Activated CD8-positive, alpha-beta T cell treated with anti-CD3 and anti-CD28 coated beads, Interleukin-2, amount 10 ng/mL, durations not matched to agents 7 days and 5 days (primary cell): Measurements from ENCODE around the gene LYZL6. TPM values are rescaled to one million over a fixed set of nuclear protein-coding genes. Genes with fewer than 3 reads are reported as not detected.

ENCODE experiments used
- ATAC-seq: fragments of 150-1000 bp; cut with Tn5 transposase; one replicate; pipeline ENCODE4 v1.10.0; 2021; ENCODE audit warnings: moderate library complexity
- CTCF ChIA-PET: fragments of 350-600 bp; sonication (Branson Sonifier 250); formaldehyde crosslinking; loops from one replicate; lab custom pipeline; 2021; ENCODE audit warnings: antibody characterized with exemption; lab: Charles Lee
- POLR2A ChIA-PET: fragments of 350-600 bp; sonication (Branson Sonifier 250); formaldehyde crosslinking; loops from one replicate; lab custom pipeline; 2021; ENCODE audit warnings: antibody characterized with exemption; lab: Charles Lee
- DNase-seq: peaks from one replicate; pipeline ENCODE4 v3.0.0-alpha.2; 2020
- H3K27ac Mint-ChIP-seq: one replicate; pipeline ENCODE4 v1.8.0; 2021; ENCODE audit warnings: mild to moderate bottlenecking, mixed read lengths
- H3K27me3 Mint-ChIP-seq: one replicate; pipeline ENCODE4 v1.8.0; 2021; ENCODE audit warnings: low read depth, mixed read lengths
- H3K36me3 Mint-ChIP-seq: one replicate; pipeline ENCODE4 v1.8.0; 2021; ENCODE audit warnings: low read depth, mixed read lengths
- H3K4me1 Mint-ChIP-seq: one replicate; pipeline ENCODE4 v1.8.0; 2021; ENCODE audit warnings: low read depth, mixed read lengths
- H3K4me3 Mint-ChIP-seq: one replicate; pipeline ENCODE4 v1.8.0; 2021; ENCODE audit warnings: mild to moderate bottlenecking, mixed read lengths
- H3K9me3 Mint-ChIP-seq: one replicate; pipeline ENCODE4 v1.8.0; 2022; ENCODE audit warnings: mixed read lengths; ENCODE audit not compliant: insufficient read depth
- total RNA-seq, 2 experiments: library from RNA; stranded (reverse); gene quantifications; one replicate each; pipeline ENCODE4 v1.2.3, GENCODE V29; 2021

The LYZL6 gene
- total RNA-seq, 2 experiments from 2014 or later = not detected

GRCh38 chr17:35973333-35974260 is 30.1 kb upstream of the LYZL6 start:
- ATAC-seq (no peak), DNase-seq (no peak)
- Mint-ChIP-seq H3K9me3 (no peaks in the 10 kb centered on the region), H3K27me3 (peaks cover 6% of the 10 kb centered on the region), H3K36me3 (no peaks in the 10 kb centered on the region), H3K4me3 (no peak overlapping the region), H3K4me1 (peaks cover 7% of the 10 kb centered on the region), H3K27ac (no peak overlapping the region)
- ChIA-PET POLR2A (no interaction called here), CTCF (interaction anchor here (1.2 to 11.9 kb wide), 2 partner anchors 22 to 174 kb away, joined by 3 to 174 read pairs; no protein-coding TSS in a partner anchor)

- H3K27me3 Mint-ChIP-seq = peaks cover 7% of the 10 kb centered on the region
- H3K4me3 Mint-ChIP-seq = no peak overlapping the region
- no peak overlapping the region for H3K27ac Mint-ChIP-seq
- no peak for DNase-seq
- peaks cover 7% of the 10 kb centered on the region for H3K4me1 Mint-ChIP-seq
- ATAC-seq = no peak
- CTCF ChIA-PET = interaction anchor here (1.2 to 11.9 kb wide), 2 partner anchors 23 to 175 kb away, joined by 3 to 174 read pairs; no protein-coding TSS in a partner anchor
- POLR2A ChIA-PET = no interaction called here
- H3K9me3 Mint-ChIP-seq = no peaks in the 10 kb centered on the region
- H3K36me3 Mint-ChIP-seq = no peaks in the 10 kb centered on the region
Observed at GRCh38 chr17:35972945-35973332, 29.4 kb upstream of the LYZL6 start.

- ATAC-seq (no peak), DNase-seq (no peak)
- peaks cover 7% of the 10 kb centered on the region for H3K4me1 Mint-ChIP-seq
- peaks cover 7% of the 10 kb centered on the region for H3K27me3 Mint-ChIP-seq
- no peaks in the 10 kb centered on the region for H3K36me3 Mint-ChIP-seq
- CTCF ChIA-PET = interaction anchor here (5.2 to 11.9 kb wide), 2 partner anchors 175 kb away, joined by 119 to 174 read pairs; no protein-coding TSS in a partner anchor
- H3K27ac Mint-ChIP-seq = no peak overlapping the region
- H3K9me3 Mint-ChIP-seq = no peaks in the 10 kb centered on the region
- no peak overlapping the region for H3K4me3 Mint-ChIP-seq
- POLR2A ChIA-PET = no interaction called here
Observed at GRCh38 chr17:35972535-35972934, 29.0 kb upstream of the LYZL6 start.

- no peak for DNase-seq
- CTCF ChIA-PET = interaction anchor here (1.0 to 5.2 kb wide), 3 partner anchors 33 to 176 kb away, joined by 3 to 119 read pairs (median 45); no protein-coding TSS in a partner anchor
- H3K9me3 Mint-ChIP-seq = no peaks in the 10 kb centered on the region
- H3K27me3 Mint-ChIP-seq = peaks cover 7% of the 10 kb centered on the region
- H3K27ac Mint-ChIP-seq = no peak overlapping the region
- H3K36me3 Mint-ChIP-seq = no peaks in the 10 kb centered on the region
- H3K4me3 Mint-ChIP-seq = no peak overlapping the region
- POLR2A ChIA-PET = no interaction called here
- no peak for ATAC-seq
- peaks cover 7% of the 10 kb centered on the region for H3K4me1 Mint-ChIP-seq
Observed at GRCh38 chr17:35972066-35972465, 28.6 kb upstream of the LYZL6 start.

- ChIA-PET CTCF (interaction anchor here (0.5 to 5.2 kb wide), 45 partner anchors 8 to 260 kb away, joined by 3 to 119 read pairs (median 4); partner anchors contain the start of genes CCL16, HEATR9, LYZL6 and RDM1), POLR2A (interaction anchor here (0.6 to 1.0 kb wide), 4 partner anchors 11 to 197 kb away, joined by 3 to 5 read pairs (median 3); no protein-coding TSS in a partner anchor)
- Mint-ChIP-seq H3K9me3 (no peaks in the 10 kb centered on the region), H3K27ac (no peak overlapping the region), H3K4me1 (peaks cover 7% of the 10 kb centered on the region), H3K36me3 (no peaks in the 10 kb centered on the region), H3K4me3 (no peak overlapping the region), H3K27me3 (peaks cover 6% of the 10 kb centered on the region)
- ATAC-seq = peak; percentile 72
- peak; percentile 86 for DNase-seq
Observed at GRCh38 chr17:35969558-35970380, 26.3 kb upstream of the LYZL6 start.

GRCh38 chr17:35968520-35969054 is 25.1 kb upstream of the LYZL6 start:
- H3K4me1 Mint-ChIP-seq = peaks cover 7% of the 10 kb centered on the region
- H3K27ac Mint-ChIP-seq = no peak overlapping the region
- DNase-seq (no peak), ATAC-seq (no peak)
- no peaks in the 10 kb centered on the region for H3K36me3 Mint-ChIP-seq
- no peak overlapping the region for H3K4me3 Mint-ChIP-seq
- ChIA-PET CTCF (interaction anchor here (0.6 to 5.2 kb wide), 28 partner anchors 9 to 515 kb away, joined by 3 to 119 read pairs (median 6); partner anchors contain the start of genes CCL16 and LYZL6), POLR2A (interaction anchor here (0.6 to 1.0 kb wide), 3 partner anchors 10 to 180 kb away, joined by 3 to 5 read pairs (median 3); no protein-coding TSS in a partner anchor)
- no peaks in the 10 kb centered on the region for H3K9me3 Mint-ChIP-seq
- H3K27me3 Mint-ChIP-seq = peaks cover 13% of the 10 kb centered on the region

GRCh38 chr17:35965272-35965671 is 21.8 kb upstream of the LYZL6 start:
- POLR2A ChIA-PET = no interaction called here
- Mint-ChIP-seq H3K9me3 (no peaks in the 10 kb centered on the region), H3K27ac (no peak overlapping the region), H3K4me3 (no peak overlapping the region), H3K27me3 (peaks cover 20% of the 10 kb centered on the region), H3K4me1 (peaks cover 7% of the 10 kb centered on the region), H3K36me3 (no peaks in the 10 kb centered on the region)
- ATAC-seq (no peak), DNase-seq (no peak)
- CTCF ChIA-PET = interaction anchor here (1.9 to 2.1 kb wide), 3 partner anchors 10 to 184 kb away, joined by 11 to 13 read pairs (median 12); no protein-coding TSS in a partner anchor

GRCh38 chr17:35963663-35964062 is 20.1 kb upstream of the LYZL6 start:
- no peaks in the 10 kb centered on the region for H3K4me1 Mint-ChIP-seq
- CTCF ChIA-PET = interaction anchor here (0.9 to 1.8 kb wide), 4 partner anchors 12 to 185 kb away, joined by 3 to 8 read pairs (median 6); no protein-coding TSS in a partner anchor
- H3K36me3 Mint-ChIP-seq = no peaks in the 10 kb centered on the region

GRCh38 chr17:35953720-35954119 is 10.2 kb upstream of the LYZL6 start:
- POLR2A ChIA-PET = no interaction called here
- Mint-ChIP-seq H3K4me1 (no peaks in the 10 kb centered on the region), H3K36me3 (no peaks in the 10 kb centered on the region), H3K9me3 (no peaks in the 10 kb centered on the region), H3K27me3 (peaks cover 42% of the 10 kb centered on the region), H3K4me3 (no peak overlapping the region), H3K27ac (no peak overlapping the region)
- CTCF ChIA-PET = no interaction called here
- DNase-seq (no peak), ATAC-seq (no peak)

More at GRCh38 chr17:35963663-35964062, 20.1 kb upstream of the LYZL6 start:
- H3K27ac Mint-ChIP-seq = no peak overlapping the region
- H3K27me3 Mint-ChIP-seq = peaks cover 17% of the 10 kb centered on the region
- H3K9me3 Mint-ChIP-seq = no peaks in the 10 kb centered on the region
- ATAC-seq (no peak), DNase-seq (no peak)
- POLR2A ChIA-PET = no interaction called here
- H3K4me3 Mint-ChIP-seq = no peak overlapping the region

GRCh38 chr17:35949401-35949800 is 5.9 kb upstream of the LYZL6 start:
- Mint-ChIP-seq H3K36me3 (no peaks in the 10 kb centered on the region), H3K27ac (no peak overlapping the region), H3K9me3 (no peaks in the 10 kb centered on the region), H3K4me3 (no peak overlapping the region), H3K4me1 (peaks cover 7% of the 10 kb centered on the region), H3K27me3 (peaks cover 18% of the 10 kb centered on the region)
- CTCF ChIA-PET = interaction anchor here (0.9 to 2.3 kb wide), 5 partner anchors 9 to 101 kb away, joined by 3 to 9 read pairs (median 4); no protein-coding TSS in a partner anchor
- POLR2A ChIA-PET = no interaction called here
- ATAC-seq (no peak), DNase-seq (no peak)

GRCh38 chr17:35948092-35948491 is 4.6 kb upstream of the LYZL6 start:
- DNase-seq (no peak), ATAC-seq (no peak)
- H3K27me3 Mint-ChIP-seq = peaks cover 16% of the 10 kb centered on the region
- H3K4me1 Mint-ChIP-seq = peaks cover 9% of the 10 kb centered on the region
- ChIA-PET CTCF (interaction anchor here (0.7 to 2.7 kb wide), 8 partner anchors 11 to 125 kb away, joined by 3 to 13 read pairs (median 5); no protein-coding TSS in a partner anchor), POLR2A (no interaction called here)
- H3K27ac Mint-ChIP-seq = no peak overlapping the region
- H3K4me3 Mint-ChIP-seq = no peak overlapping the region
- H3K36me3 Mint-ChIP-seq = no peaks in the 10 kb centered on the region
- no peaks in the 10 kb centered on the region for H3K9me3 Mint-ChIP-seq
